Activated naive CD8-positive, alpha-beta T cell treated with anti-CD3 and anti-CD28 coated beads, Interleukin-2, amount 50 U/mL, for 16 hours (primary cell): ENCODE data around the gene SPTBN1.

Source experiments
- DNase-seq: peaks from one replicate; pipeline ENCODE4 v3.0.0-alpha.2; 2020; ENCODE audit warnings: low read depth, low spot score

Gene SPTBN1

GRCh38 chr2:54455563-54456361, at the start of gene SPTBN1:
SPTBN1 (plus strand) TSS chr2:54456327; CDS start chr2:54526419, 70,092 bp downstream.
- DNase-seq: no peak

- no peak for DNase-seq
Observed at GRCh38 chr2:54407693-54408092, 48.4 kb upstream of the SPTBN1 start.

GRCh38 chr2:54408288-54408687, 47.8 kb upstream of the SPTBN1 start:
- DNase-seq: no peak

GRCh38 chr2:54409752-54410151, 46.4 kb upstream of the SPTBN1 start:
- no peak for DNase-seq

GRCh38 chr2:54411801-54412354, 44.2 kb upstream of the SPTBN1 start:
- no peak for DNase-seq

GRCh38 chr2:54416166-54416813, 39.8 kb upstream of the SPTBN1 start:
- no peak for DNase-seq

GRCh38 chr2:54416938-54417337, 39.2 kb upstream of the SPTBN1 start:
- no peak for DNase-seq

GRCh38 chr2:54417577-54417976, 38.5 kb upstream of the SPTBN1 start:
- DNase-seq: no peak

- DNase-seq: no peak
Observed at GRCh38 chr2:54419388-54419787, 36.7 kb upstream of the SPTBN1 start.

- DNase-seq: no peak
Observed at GRCh38 chr2:54419855-54420523, 36.1 kb upstream of the SPTBN1 start.

- no peak for DNase-seq
Observed at GRCh38 chr2:54420524-54421172, 35.5 kb upstream of the SPTBN1 start.

- peak; percentile 14 for DNase-seq
Observed at GRCh38 chr2:54422072-54422581, 34.0 kb upstream of the SPTBN1 start.

GRCh38 chr2:54423213-54423612, 32.9 kb upstream of the SPTBN1 start:
- no peak for DNase-seq

GRCh38 chr2:54424555-54425163, 31.5 kb upstream of the SPTBN1 start:
- no peak for DNase-seq

- no peak for DNase-seq
Observed at GRCh38 chr2:54428108-54428831, 27.9 kb upstream of the SPTBN1 start.

- DNase-seq: no peak
Observed at GRCh38 chr2:54429054-54429453, 27.1 kb upstream of the SPTBN1 start.

- DNase-seq: no peak
Observed at GRCh38 chr2:54429811-54430551, 26.1 kb upstream of the SPTBN1 start.

- no peak for DNase-seq
Observed at GRCh38 chr2:54430649-54431048, 25.5 kb upstream of the SPTBN1 start.

- DNase-seq: no peak
Observed at GRCh38 chr2:54432251-54433015, 23.7 kb upstream of the SPTBN1 start.
